Measurements from ENCODE around the gene ONECUT2. TPM values are rescaled to one million over a fixed set of nuclear protein-coding genes. Genes with fewer than 3 reads are reported as not detected.

Gene ONECUT2
- total RNA-seq, 2 donors from 2014 or later, result 0.02 TPM; not detected in 1

- no peak for DNase-seq (ENCODE audit: low spot score in 2 of 2)
- H3K36me3 Mint-ChIP-seq, result no peaks in the 10 kb centered on the region
- H3K27ac Mint-ChIP-seq, result no peak overlapping the region
- H3K9me3 Mint-ChIP-seq, result no peaks in the 10 kb centered on the region
- no peak for ATAC-seq
These were observed 94.0 kb downstream of the ONECUT2 start for GRCh38 chr18:57529151-57529550.

GRCh38 chr18:57533006-57533867 lies 98.1 kb downstream of the ONECUT2 start:
- DNase-seq (ENCODE audit: low spot score in 2 of 2) (no peak), ATAC-seq (no peak)
- no peaks in the 10 kb centered on the region for H3K36me3 Mint-ChIP-seq
- no peaks in the 10 kb centered on the region for H3K9me3 Mint-ChIP-seq
- no peak overlapping the region for H3K27ac Mint-ChIP-seq

DNA sequence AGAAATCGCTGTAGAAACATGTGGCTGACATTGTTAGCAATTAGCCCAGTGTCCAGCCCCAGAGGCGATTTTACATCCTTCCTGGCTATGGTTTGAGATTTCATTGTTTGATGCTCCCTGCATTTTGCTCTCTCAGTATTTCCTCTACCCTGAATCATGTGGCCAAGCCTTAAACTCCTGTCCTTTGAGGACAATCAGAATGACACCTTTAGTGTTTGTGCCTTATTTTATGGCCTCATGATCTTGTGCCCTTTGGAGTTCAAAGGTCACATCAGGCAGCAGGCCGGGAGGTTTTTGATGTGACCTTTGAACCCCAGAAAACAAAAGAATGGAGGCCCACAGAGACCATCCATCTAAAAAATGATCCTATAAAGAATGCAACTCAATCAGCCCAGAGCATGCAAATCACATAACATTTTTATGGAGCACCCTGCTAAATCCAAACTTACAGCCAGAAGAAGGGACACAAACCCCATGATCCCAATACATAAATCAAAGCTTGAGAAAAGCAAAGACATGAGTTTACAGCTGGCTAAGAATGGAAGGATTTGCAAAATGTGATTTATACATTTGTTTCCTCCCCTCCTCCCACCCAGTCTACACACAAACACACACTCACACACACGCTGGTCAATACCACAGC lies 98.8 kb downstream of the ONECUT2 start:
- H3K27ac Mint-ChIP-seq, result no peak overlapping the region
- ATAC-seq (no peak), DNase-seq (ENCODE audit: low spot score in 2 of 2) (no peak)

GRCh38 chr18:57534511-57534909 lies 99.3 kb downstream of the ONECUT2 start:
- Mint-ChIP-seq H3K27ac (no peak overlapping the region), H3K36me3 (no peaks in the 10 kb centered on the region), H3K9me3 (no peaks in the 10 kb centered on the region)
- ATAC-seq (no peak), DNase-seq (ENCODE audit: low spot score in 2 of 2) (no peak)

More for the DNA sequence above, 98.8 kb downstream of the ONECUT2 start:
- no peaks in the 10 kb centered on the region for H3K36me3 Mint-ChIP-seq
- no peaks in the 10 kb centered on the region for H3K9me3 Mint-ChIP-seq

DNA sequence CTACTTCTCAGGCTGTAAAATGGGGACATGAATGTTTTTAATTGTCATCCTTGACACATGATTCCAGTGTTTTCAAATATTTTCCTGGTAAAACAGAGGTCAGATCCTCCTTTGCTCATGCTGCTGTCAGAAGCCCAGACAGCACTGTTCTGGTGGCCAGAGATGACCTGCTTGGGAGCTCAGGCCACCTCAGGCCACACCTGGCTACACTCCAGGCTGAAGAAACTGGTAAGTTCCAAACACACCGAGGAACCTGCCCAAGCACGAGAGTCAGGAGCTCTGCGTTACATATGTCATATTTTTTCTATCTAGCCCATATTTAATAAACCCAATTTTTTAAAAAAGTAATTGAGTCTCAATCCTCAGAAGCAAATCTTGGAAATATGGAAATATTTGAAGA lies 103.4 kb downstream of the ONECUT2 start:
- no peaks in the 10 kb centered on the region for H3K36me3 Mint-ChIP-seq
- H3K9me3 Mint-ChIP-seq, result no peaks in the 10 kb centered on the region
- DNase-seq (ENCODE audit: low spot score in 2 of 2) (no peak), ATAC-seq (no peak)
- H3K27ac Mint-ChIP-seq, result no peak overlapping the region

DNA sequence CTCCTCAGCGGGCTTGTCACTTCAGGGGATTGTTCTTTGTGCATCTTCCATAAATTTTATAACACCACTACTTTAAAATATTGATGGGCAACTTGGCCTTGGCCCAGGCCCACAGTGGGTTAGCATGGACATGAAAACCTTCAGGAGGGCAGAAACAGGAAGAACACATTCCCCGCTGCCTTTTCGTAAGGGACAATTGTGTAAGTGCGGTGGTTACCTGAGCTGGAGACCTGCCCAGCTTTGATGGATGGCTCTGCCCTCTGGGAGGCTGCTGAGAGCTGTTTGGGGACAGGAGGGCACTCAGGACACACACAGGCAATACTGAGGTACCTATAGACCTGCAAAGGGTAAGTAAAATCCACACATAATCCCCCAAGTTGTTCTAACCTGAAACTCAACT lies 104.5 kb downstream of the ONECUT2 start:
- no peak for DNase-seq (ENCODE audit: low spot score in 2 of 2)
- no peak for ATAC-seq
- no peaks in the 10 kb centered on the region for H3K9me3 Mint-ChIP-seq
- no peak overlapping the region for H3K27ac Mint-ChIP-seq
- H3K36me3 Mint-ChIP-seq, result no peaks in the 10 kb centered on the region

Other genes with a start within 250 kb of the ONECUT2 start
- gene ST8SIA3, start 82.8 kb upstream of the ONECUT2 start, total RNA-seq, result not detected
- gene FECH, start 151.3 kb downstream of the ONECUT2 start, total RNA-seq, result 10 to 100 TPM; 21.1 to 23.7 TPM
- 10 to 100 TPM; 75.8 to 87.6 TPM for gene NARS1, start 186.5 kb downstream of the ONECUT2 start, total RNA-seq

Data from activated naive CD4-positive, alpha-beta T cell treated with anti-CD3 and anti-CD28 coated beads, Interleukin-2, amount 50 U/mL, for 72 hours (primary cell).